Omental fat pad (tissue), 4 donors: ENCODE results near the gene TECTA. TPM values are rescaled to one million over a fixed set of nuclear protein-coding genes. Genes with fewer than 3 reads are reported as not detected.

ENCODE experiments used
- ATAC-seq: fragments of 150-250 bp; one replicate; pipeline ENCODE4 v1.9.1; 2016; ENCODE audit warnings: mild to moderate bottlenecking, moderate library complexity; ENCODE audit not compliant: low FRiP score
- DNase-seq: peaks from one replicate; pipeline ENCODE4 v3.0.0-alpha.2; 2019; ENCODE audit warnings: low spot score
- CTCF ChIP-seq, 3 donors: fragments of 450-650 bp; IDR thresholded peaks; one replicate each; pipeline ENCODE4 v1.5.1; 2016 to 2017; ENCODE audit warnings: antibody characterized with exemption in 3 of 3, mild to moderate bottlenecking in 3 of 3, moderate library complexity in 2 of 3
- total RNA-seq, 4 donors: library from RNA; depleted of rRNA; stranded (reverse); fragments of >200 nt; gene quantifications; one replicate each; pipeline ENCODE4 v1.1.0, GENCODE V29; 2016

TECTA gene
- total RNA-seq, 4 donors from 2014 or later = 0.48 to 1.5 (median 1.0) TPM

DNA sequence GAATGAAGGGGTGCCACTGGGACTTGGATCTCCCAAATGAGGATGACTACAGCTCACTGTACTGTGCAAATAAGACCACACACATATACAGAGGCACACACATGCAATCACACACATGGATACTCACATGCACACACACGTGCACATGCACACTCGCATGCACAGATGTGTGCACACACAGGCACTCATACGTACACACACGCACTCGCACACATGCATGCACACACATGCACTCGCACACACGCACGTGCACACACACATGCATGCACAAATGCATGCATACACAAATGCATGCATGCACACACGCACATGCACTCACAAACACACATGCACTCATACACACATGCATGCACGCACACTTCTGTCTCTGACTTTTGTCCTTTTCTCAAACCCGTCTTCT, 36.0 kb downstream of the TECTA start:
- DNase-seq = no peak
- ATAC-seq = no peak
- no peak for TF ChIP-seq CTCF (IDR thresholded peaks at IDR 0.05)

- ATAC-seq (no peak), DNase-seq (no peak)
- TF ChIP-seq CTCF (IDR thresholded peaks at IDR 0.05) = no peak
Measured at GRCh38 chr11:121138259-121138658, 37.2 kb downstream of the TECTA start.

GRCh38 chr11:121140369-121140768, 39.3 kb downstream of the TECTA start:
- TF ChIP-seq CTCF (IDR thresholded peaks at IDR 0.05) = no peak
- no peak for DNase-seq
- ATAC-seq = no peak

DNA sequence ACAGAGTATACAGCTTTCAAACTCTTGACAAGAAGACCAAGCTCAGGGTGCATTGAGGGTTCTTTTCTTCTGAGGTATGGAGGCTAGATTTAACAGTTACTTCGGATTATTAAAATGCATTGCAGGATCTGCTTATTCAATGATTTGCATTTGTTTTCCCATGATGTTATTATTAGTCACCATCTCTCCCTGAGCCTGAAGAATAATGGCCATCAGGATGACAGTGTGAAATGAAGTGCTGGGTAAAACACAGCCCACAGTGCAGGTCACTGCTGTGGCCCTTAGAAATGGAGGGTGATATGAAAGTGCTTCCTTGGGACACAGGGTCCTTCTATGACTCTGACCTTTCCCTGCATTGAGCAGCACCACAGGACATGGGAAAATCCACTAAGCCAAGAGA, 40.0 kb downstream of the TECTA start:
- DNase-seq = no peak
- no peak for ATAC-seq
- no peak for TF ChIP-seq CTCF (IDR thresholded peaks at IDR 0.05)

DNA sequence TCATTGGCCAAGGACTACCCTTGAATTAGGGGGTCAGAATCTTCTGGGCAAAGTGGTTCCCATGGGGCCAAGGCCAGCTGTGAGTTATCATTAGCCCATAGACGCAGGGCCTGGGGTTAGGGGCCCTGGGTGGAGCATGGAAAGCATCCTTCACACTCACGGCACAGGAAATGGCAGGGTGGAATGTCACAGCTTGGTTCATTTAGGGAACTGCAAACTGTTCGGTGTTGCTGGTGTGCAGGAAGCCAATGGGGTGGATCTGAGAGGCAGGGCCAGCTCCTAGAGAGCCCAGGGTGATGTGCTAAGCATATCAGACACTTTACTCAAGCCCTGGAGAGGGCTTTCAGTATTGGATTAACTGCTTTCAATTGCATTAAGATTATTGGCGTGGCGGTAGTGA, 42.9 kb downstream of the TECTA start:
- no peak for TF ChIP-seq CTCF (IDR thresholded peaks at IDR 0.05)
- no peak for ATAC-seq
- DNase-seq = no peak

DNA sequence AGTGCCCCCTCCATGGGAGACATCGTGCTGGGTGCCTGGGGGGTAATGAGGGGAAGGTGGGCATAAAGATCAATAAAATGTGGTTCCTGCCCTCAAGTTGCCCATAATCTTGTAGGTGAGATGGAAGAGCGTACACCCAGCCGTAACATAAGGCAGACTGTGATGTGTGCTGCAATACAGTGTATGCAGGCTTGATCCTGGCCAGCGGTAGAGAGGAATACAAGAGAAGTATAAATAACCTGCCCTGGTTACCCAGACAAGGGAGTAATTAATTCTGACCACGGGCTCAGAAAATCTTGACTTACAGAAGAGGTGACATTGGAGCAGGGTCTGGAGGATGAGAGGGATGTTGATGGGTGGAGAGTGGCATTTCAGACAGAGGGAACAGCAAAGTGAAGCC, 43.7 kb downstream of the TECTA start:
- DNase-seq = no peak
- no peak for ATAC-seq
- no peak for TF ChIP-seq CTCF (IDR thresholded peaks at IDR 0.05)

DNA sequence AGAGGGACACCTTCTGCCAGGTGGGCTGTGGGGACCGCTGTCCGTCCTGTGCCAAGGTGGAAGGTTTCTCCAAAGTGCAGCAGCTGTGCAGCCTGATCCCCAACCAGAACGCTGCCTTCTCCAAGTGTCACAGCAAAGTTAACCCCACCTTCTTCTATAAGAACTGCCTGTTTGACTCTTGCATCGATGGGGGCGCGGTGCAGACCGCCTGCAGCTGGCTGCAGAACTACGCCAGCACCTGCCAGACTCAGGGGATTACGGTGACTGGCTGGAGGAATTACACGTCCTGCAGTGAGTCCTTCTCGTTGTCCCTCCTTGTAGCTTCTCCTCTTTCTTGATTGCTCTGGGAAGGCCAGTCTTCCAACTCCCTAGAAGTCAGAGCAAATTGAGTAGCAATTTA, 44.8 kb downstream of the TECTA start:
- no peak for TF ChIP-seq CTCF (IDR thresholded peaks at IDR 0.05)
- DNase-seq (no peak), ATAC-seq (no peak)
